ENCODE results near the gene CD247. TPM values are rescaled to one million over a fixed set of nuclear protein-coding genes. Genes with fewer than 3 reads are reported as not detected.
"Not testable (repeated sequence)": the region's sequence is repeated elsewhere in the genome, so short reads cannot be mapped to it uniquely, and the experiment has no call there.

Gene CD247
- polyA plus RNA-seq (ENCODE audit: insufficient read length in 3 of 3): under 1 TPM; 0.37 to 0.92 (median 0.49) TPM

- DNase-seq (ENCODE audit: low read depth in 3 of 3, low spot score in 2 of 3): no peak
These were observed at the start of gene CD247 for GRCh38 chr1:167518331-167518700. Gene CD247, minus strand, starts transcription at chr1:167518529. Its CDS starts 64 bp downstream, at chr1:167518465.

GRCh38 chr1:167567663-167568062 lies 49.3 kb upstream of the CD247 start:
- no peak for DNase-seq (ENCODE audit: low read depth in 3 of 3, low spot score in 2 of 3)

DNA sequence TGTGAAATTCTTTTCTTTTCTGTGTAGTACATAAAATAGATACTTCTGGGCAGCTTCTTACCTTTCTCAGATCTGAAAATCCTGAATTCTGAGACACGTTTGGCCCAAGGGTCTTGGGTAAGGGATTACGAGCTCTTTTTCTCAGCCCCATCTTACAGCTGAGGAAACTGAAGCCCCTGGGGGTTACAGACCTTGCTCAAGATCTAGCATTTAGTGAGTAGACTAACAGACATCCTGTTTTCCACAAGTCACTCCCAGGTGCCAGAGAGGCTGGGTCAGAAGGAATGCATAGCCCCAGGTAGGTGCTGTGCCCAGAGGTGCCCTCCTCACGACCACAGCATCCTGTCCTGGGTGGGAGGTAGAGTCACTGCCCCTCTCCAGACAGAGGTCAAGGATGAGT lies 48.4 kb upstream of the CD247 start:
- no peak for DNase-seq (ENCODE audit: low read depth in 3 of 3, low spot score in 2 of 3)

GRCh38 chr1:167565922-167566321 lies 47.6 kb upstream of the CD247 start:
- DNase-seq (ENCODE audit: low read depth in 3 of 3, low spot score in 2 of 3): no peak

- DNase-seq (ENCODE audit: low read depth in 3 of 3, low spot score in 2 of 3): no peak
These were observed 46.4 kb upstream of the CD247 start for GRCh38 chr1:167564612-167565270.

DNA sequence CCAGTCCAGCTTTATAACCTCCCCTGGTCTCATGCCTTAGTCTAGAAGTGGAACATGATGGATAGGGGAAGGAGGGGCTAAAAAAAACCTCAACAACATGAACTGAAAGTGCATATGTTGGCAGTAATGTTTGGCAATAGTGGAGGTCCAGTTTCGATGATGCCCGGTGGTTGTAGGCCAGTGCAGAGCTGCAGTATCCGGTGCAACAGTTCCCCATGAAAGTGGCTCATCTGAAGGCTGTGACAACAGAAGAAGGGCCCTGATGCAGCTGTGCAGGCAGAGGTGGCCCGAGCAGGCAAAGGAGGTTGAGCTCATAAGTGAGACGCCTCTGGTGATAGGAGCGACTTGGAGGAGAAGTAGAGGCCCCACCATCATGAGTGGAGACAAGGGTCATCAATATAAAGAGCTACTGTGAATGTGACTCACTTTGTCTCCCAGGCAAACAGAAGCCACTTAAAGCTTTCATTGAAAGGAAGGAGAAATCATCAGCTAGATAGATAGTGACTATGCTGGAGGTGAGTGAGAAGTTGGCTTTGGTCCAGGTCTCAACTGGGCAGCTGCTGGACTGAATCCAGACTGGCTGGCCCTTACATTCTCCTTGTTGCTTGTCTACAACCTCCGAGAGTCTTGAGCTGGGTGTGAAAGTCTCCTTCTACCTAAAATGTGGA lies 45.4 kb upstream of the CD247 start:
- no peak for DNase-seq (ENCODE audit: low read depth in 3 of 3, low spot score in 2 of 3)

GRCh38 chr1:167562702-167563101 lies 44.4 kb upstream of the CD247 start:
- DNase-seq (ENCODE audit: low read depth in 3 of 3, low spot score in 2 of 3): no peak

DNA sequence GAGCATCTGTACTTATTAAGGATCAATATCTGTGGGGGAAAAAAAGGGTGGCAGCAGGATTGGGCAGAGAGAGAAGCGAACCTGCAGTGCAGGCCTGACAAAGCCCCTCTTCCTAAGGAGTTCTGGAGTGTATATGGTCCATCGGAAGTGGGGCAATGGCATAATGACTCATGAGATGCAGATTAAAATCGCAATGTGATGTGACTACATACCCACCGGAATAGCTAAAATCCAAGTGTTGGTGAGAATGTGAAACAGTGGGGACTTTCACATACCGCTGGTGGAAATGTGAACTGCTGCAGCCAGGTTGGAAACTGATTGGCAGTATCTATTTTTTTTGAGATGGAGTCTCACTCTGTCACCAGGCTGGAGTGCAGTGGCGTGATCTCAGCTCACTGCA lies 43.4 kb upstream of the CD247 start:
- DNase-seq (ENCODE audit: low read depth in 3 of 3, low spot score in 2 of 3): no peak

- peak in 2 of 3 donors; percentile 40 to 55 for DNase-seq (ENCODE audit: low read depth in 3 of 3, low spot score in 2 of 3)
These were observed 37.8 kb upstream of the CD247 start for GRCh38 chr1:167555971-167556714.

GRCh38 chr1:167555072-167555471 lies 36.7 kb upstream of the CD247 start:
- DNase-seq (ENCODE audit: low read depth in 3 of 3, low spot score in 2 of 3): not testable (repeated sequence)

DNA sequence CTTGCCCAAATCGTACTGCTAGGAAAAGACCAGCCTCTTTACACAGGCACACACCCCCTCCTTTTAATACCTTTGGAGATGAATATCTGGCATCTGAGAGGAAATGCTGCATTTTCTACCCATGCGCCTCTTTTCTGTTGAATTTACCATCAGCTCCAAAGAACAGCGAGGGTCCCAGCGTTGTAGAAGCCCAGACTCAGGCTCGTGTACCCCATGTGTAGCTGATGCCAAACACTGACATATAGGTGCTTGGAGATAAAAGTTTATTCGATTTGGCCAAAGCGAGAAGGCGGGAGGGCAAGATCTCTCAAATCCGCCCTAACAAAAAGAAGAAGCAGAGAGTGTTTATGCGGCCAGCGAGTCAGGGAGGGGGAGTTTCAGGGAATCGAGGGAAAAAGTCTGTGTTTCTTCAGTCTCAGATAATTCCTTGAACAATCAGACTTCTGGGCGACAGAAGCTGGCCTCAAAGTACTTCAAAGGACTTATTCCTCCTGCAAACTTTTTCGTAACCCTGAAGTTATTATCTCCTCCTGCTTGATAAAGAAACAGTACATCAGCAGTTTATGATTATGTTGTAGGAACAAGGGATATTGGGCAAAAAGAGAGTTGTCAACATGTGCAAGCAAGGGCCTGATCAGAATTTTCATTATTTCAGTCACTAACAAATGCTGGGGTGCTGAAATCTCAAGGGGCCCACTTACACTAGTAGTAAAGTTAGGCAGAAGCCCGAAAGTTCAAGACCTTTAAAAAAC lies 35.9 kb upstream of the CD247 start:
- DNase-seq (ENCODE audit: low read depth in 3 of 3, low spot score in 2 of 3): no peak

DNA sequence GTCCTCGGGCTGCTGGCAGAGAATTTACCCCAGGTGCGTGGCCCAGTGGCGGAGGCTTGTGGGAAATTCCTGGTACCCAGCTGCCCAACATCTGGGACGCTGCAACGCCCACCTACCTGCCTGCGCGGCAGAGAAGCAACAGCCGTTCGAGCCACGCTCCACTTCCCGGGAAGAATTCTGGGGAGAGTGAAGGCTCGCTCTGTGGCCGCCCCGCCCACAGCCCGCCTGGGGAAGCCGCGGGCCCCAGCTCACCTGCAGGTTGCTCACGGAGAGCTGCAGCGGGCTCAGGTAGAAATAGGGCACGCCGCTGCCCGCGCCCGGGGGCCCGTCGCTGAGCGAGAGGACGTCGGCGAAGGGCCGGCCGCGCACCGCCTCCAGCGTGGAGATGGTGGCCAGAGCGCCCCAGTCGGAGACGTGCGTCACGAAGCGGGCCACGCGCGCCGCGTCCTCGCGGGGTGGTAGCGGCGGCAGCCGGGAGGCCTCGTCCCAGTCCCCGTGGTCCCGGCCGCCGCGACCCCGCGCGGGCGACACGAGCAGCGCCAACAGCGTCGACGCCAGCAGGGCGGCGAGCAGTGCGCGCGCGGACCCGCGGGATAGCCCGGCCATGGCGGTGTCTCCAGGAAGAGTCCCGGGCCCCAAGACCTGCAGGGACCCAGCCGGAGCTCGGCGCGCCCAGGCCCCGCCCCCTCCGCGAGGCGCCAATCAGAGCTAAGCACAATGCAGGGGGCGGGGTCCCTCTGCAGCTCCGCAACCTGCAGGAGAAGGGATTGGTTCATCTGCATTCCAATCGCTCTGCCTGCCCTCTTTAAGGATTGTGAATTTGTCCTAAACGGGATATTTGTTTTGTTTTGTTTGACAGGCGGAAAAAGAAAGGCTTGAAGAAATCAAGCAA lies 35.1 kb upstream of the CD247 start, which contains the start of gene CREG1:
TSS of gene CREG1 (minus strand) at position 627 of the 892 bp plus-strand sequence.
- DNase-seq (ENCODE audit: low read depth in 3 of 3, low spot score in 2 of 3): peak in 2 of 3 donors; percentile 79 to 90

GRCh38 chr1:167551362-167551761 lies 33.0 kb upstream of the CD247 start:
- DNase-seq (ENCODE audit: low read depth in 3 of 3, low spot score in 2 of 3): no peak

DNA sequence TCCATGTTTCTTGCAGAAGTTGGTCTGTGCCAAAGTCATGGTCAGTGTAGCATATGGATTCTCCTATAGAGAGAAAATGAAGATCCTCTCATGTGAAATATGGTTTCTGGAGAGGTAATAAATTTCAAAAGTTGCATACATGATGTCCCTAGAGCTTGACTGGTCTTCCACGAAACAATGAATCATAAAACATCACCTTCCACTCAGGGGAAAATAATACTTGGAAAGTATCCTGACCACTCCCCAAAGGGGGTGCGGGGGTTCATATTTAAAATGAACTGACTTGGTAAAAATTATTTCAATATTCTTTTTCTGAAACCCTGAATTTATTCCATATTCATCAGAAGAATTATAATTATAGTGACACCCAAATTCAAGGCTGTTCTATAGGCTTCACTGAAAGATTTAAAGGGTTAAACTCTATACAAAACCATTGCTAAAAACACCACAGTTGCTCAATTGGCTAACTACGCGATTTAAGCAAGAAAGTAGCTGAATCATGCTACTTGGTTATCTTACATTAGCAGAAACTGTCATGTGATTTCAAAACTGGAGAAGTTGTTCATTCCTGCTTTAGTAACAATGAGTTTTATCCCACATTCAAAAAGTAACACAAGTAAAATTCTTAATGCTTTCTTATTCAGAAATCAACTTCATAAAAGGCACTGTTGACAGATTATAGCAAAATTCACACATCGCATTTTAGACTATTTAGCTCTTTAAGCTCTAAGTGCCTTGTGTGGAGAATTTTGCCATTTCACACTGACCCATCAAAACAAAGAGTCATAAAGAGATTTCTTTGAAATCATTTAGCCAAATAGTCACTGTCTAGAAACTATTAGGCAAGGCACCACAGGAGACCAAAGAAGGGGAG lies 30.0 kb upstream of the CD247 start:
- DNase-seq (ENCODE audit: low read depth in 3 of 3, low spot score in 2 of 3): no peak

GRCh38 chr1:167546935-167547334 lies 28.6 kb upstream of the CD247 start:
- DNase-seq (ENCODE audit: low read depth in 3 of 3, low spot score in 2 of 3): no peak

DNA sequence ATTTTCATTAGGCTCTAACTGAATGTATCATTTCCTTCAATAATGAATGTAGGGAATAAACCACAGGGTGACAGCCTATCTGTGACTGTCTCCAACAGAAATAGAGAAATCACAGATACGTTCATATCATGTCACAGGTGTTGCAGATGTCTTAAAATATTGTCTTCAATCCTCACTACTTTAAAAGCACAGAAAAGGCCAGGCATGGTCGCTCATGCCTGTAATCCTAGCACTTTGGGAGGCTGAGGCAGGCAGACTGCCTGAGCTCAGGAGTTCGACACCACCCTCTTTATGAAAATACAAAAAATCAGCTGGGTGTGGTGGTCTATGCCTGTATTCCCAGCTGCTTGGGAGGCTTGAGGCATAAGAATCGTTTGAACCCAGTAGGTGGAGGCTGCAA lies 27.0 kb upstream of the CD247 start:
- DNase-seq (ENCODE audit: low read depth in 3 of 3, low spot score in 2 of 3): no peak

- DNase-seq (ENCODE audit: low read depth in 3 of 3, low spot score in 2 of 3): no peak
These were observed 26.2 kb upstream of the CD247 start for GRCh38 chr1:167544447-167545093.

- no peak for DNase-seq (ENCODE audit: low read depth in 3 of 3, low spot score in 2 of 3)
These were observed 25.1 kb upstream of the CD247 start for GRCh38 chr1:167543199-167543990.

Data from right renal cortex interstitium (tissue), 3 donors.